ENCODE measurements around the gene PROS1. TPM values are rescaled to one million over a fixed set of nuclear protein-coding genes. Genes with fewer than 3 reads are reported as not detected.

The PROS1 gene
- total RNA-seq, 6 experiments from 2014 or later, result 157 to 215 (median 183) TPM

DNA sequence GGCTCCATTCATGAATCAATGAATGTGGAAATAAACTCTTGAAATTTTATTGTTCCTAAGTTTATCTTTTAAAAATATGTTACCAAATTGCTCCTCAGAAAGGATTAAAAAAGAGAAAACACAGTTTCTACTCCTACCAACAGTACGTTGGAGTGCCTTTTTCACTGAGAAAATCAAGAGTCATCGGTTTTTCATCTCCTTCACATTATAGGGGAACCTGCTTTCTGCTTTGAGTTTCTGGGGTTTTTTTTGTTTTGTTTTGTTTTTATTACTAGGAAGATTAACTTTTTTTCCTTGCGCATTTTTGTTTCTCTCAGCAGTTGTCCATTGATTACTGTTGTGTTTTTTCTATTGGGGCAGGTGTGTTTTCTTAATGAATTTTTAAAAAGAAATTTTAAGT lies 9.7 kb upstream of the PROS1 start:
- Histone ChIP-seq H3K36me3 (no peaks in the 10 kb centered on the region), H3K27me3 (no peaks in the 10 kb centered on the region), H3K4me3 (no peak overlapping the region), H3K27ac (no peak overlapping the region), H3K4me1 (peaks cover 0 to 10% (median 0%) of the 10 kb centered on the region in 4 donors), H3K9me3 (no peaks in the 10 kb centered on the region)
- no peak for ATAC-seq
- intact Hi-C loops (cut with DNase I), result no loop called here
- 96% methylated on average over 3 of the region's 3 CpGs for WGBS (ENCODE audit: insufficient coverage, low coverage, low lambda C conversion rate, missing lambda C conversion rate)
- no peak for DNase-seq
- TF ChIP-seq POLR2A (IDR thresholded peaks at IDR 0.05), result no peak
- TF ChIP-seq, protein P1, sequence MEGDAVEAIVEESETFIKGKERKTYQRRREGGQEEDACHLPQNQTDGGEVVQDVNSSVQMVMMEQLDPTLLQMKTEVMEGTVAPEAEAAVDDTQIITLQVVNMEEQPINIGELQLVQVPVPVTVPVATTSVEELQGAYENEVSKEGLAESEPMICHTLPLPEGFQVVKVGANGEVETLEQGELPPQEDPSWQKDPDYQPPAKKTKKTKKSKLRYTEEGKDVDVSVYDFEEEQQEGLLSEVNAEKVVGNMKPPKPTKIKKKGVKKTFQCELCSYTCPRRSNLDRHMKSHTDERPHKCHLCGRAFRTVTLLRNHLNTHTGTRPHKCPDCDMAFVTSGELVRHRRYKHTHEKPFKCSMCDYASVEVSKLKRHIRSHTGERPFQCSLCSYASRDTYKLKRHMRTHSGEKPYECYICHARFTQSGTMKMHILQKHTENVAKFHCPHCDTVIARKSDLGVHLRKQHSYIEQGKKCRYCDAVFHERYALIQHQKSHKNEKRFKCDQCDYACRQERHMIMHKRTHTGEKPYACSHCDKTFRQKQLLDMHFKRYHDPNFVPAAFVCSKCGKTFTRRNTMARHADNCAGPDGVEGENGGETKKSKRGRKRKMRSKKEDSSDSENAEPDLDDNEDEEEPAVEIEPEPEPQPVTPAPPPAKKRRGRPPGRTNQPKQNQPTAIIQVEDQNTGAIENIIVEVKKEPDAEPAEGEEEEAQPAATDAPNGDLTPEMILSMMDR (IDR thresholded peaks at IDR 0.05), result no peak

DNA sequence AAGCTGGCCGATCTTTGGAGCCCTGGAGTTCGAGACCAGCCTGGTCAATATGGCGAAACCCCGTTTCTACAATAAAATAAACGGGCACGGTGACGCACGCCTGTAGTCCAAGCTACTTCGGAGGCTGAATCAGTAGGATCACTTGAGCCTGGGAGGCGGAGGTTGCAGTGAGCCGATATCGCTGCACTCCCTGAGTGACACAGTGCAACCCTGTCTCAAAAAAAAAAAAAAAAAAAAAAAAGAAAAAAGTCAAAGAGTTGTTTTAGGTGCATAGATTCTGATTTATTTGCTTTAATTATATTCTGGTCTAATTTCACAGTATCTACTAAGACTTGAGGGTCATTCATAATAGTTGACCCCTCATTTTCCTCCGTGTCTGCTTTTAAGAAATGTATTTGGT lies 8.0 kb upstream of the PROS1 start:
- H3K4me1 ChIP-seq, result peaks cover 0 to 10% (median 0%) of the 10 kb centered on the region in 4 donors
- H3K36me3 ChIP-seq, result no peaks in the 10 kb centered on the region
- no peak overlapping the region for H3K4me3 ChIP-seq
- H3K9me3 ChIP-seq, result no peaks in the 10 kb centered on the region
- 95% methylated on average over 13 of the region's 13 CpGs for WGBS (ENCODE audit: insufficient coverage, low coverage, low lambda C conversion rate, missing lambda C conversion rate)
- no peaks in the 10 kb centered on the region for H3K27me3 ChIP-seq
- TF ChIP-seq, protein P1 (IDR thresholded peaks at IDR 0.05), result no peak
- no peak for TF ChIP-seq POLR2A (IDR thresholded peaks at IDR 0.05)
- intact Hi-C loops (cut with DNase I), result no loop called here
- H3K27ac ChIP-seq, result no peak overlapping the region
- DNase-seq (no peak), ATAC-seq (no peak)

DNA sequence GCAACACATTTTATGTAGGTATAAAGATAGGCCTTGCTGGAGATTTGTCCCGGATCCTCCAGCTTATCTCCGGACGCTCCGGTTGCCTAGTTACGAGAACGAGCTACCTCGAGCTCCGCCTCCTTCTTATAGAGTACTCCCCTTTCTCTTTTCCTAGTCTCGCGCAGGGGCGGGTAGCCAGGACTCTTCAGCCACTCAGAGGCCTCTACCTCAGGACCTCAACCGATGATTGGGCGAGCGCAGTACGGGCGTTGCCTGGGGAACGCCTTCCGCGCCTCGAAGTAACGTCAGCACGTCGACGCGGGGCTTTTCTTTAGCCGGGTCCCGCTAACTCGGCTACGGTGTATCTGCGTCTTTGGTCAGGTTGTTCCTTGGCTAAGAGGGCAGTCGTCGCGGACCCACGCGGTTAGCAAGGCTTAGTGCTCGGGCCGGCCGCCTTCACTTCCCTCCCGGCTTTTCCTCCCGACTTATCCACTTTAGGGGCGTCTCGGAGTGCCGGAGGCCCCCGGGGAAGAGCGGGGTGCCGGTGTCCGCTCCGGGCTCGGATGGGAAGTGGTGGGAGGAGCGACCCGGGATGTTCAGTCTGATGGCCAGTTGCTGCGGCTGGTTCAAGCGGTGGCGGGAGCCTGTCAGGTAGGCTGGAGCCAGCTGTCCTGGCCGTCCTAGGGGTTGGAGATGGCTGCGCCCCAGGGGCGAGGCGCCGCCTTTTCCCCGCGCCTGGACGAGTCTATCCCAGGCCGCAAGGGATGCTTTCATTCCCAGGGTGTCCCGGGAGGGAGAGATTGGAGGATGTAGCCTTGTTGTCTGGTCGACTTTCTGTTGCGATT lies 6.4 kb upstream of the PROS1 start, which contains the start of gene ARL13B:
TSS of gene ARL13B (plus strand) at position 306 of the 827 bp plus-strand sequence. CDS start at position 575, 269 bp downstream.
- Histone ChIP-seq H3K27ac (peak within 1 kb of the TSS; percentile 60 to 82 (median 68)), H3K4me3 (peak within 1 kb of the TSS; percentile 79 to 96 (median 91)), H3K4me1 (peaks cover 0 to 10% (median 0%) of the 10 kb centered on the region in 4 donors), H3K36me3 (no peaks in the 10 kb centered on the region), H3K9me3 (no peaks in the 10 kb centered on the region), H3K27me3 (no peaks in the 10 kb centered on the region)
- DNase-seq, result peak; percentile 98 to 99 (median 99)
- TF ChIP-seq, protein P1 (IDR thresholded peaks at IDR 0.05), result no peak
- TF ChIP-seq POLR2A (IDR thresholded peaks at IDR 0.05), result peak; percentile 72
- WGBS (ENCODE audit: insufficient coverage, low coverage, low lambda C conversion rate, missing lambda C conversion rate), result 0% methylated on average over 25 of the region's 66 CpGs
- intact Hi-C loops (cut with DNase I), result no loop called here
- ATAC-seq, result peak; percentile 99 to 100 (median 99)

DNA sequence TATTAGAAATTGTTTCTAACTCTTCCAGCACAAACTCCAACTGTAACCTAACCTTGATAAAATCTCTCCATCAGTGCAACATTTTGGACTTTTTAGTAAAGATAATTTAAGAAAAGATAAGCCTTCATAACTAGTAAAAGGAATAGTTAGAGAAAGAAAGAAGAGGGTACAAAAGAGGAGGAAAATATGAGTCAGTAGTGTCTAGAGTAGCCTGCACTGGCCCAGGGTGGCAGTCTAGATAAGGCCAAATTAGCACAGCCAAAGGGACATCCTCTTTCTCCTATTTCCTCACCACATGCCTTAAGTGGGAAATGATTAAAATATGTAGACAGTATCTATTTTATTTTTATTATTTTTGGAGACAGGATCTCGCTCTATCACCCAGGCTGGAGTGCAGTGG lies 3.7 kb downstream of the PROS1 start:
- Histone ChIP-seq H3K9me3 (no peaks in the 10 kb centered on the region), H3K27me3 (no peaks in the 10 kb centered on the region), H3K36me3 (peaks cover 0 to 5% (median 2%) of the 10 kb centered on the region in 4 donors), H3K27ac (no peak overlapping the region), H3K4me3 (no peak overlapping the region), H3K4me1 (peaks cover 0 to 11% (median 5%) of the 10 kb centered on the region in 4 donors)
- WGBS (ENCODE audit: insufficient coverage, low coverage, low lambda C conversion rate, missing lambda C conversion rate), result 67% methylated on average over 1 of the region's 1 CpG
- ATAC-seq (no peak), DNase-seq (no peak)
- TF ChIP-seq, protein P1 (IDR thresholded peaks at IDR 0.05), result no peak
- TF ChIP-seq POLR2A (IDR thresholded peaks at IDR 0.05), result no peak
- intact Hi-C loops (cut with DNase I), result no loop called here

Measured in right lobe of liver (tissue), 6 donors.